ENCODE data around the gene UBE2O. TPM values are rescaled to one million over a fixed set of nuclear protein-coding genes. Genes with fewer than 3 reads are reported as not detected.
A peak's percentile ranks its signal among the peaks of the same experiment; 100 is the strongest.

UBE2O gene
- total RNA-seq, 3 donors from 2014 or later (not counting 1 experiment from before 2014, with no cell fraction given): 34.9 to 40.2 (median 37.7) TPM

GRCh38 chr17:76383546-76384221 lies 69.3 kb downstream of the UBE2O start:
- no peaks in the 10 kb centered on the region for H3K36me3 Mint-ChIP-seq
- peak; percentile 24 to 53 (median 36) for ATAC-seq
- H3K4me1 Mint-ChIP-seq: peaks cover 5 to 17% of the 10 kb centered on the region in 2 donors
- H3K9me3 Mint-ChIP-seq: no peaks in the 10 kb centered on the region
- peak; percentile 62 to 69 for DNase-seq
- peak overlapping the region; percentile 85 to 89 for H3K27ac Mint-ChIP-seq
- Histone ChIP-seq H3K9me3 (ENCODE audit: control insufficient read depth, insufficient read depth, low read length) (no peaks in the 10 kb centered on the region), H3K27me3 (ENCODE audit: control insufficient read depth, insufficient read depth, low read length) (peaks cover 5% of the 10 kb centered on the region), H3K27ac (ENCODE audit: low read length) (peak overlapping the region; percentile 45), H3K4me3 (ENCODE audit: low read length) (peak overlapping the region; percentile 53), H3K4me1 (ENCODE audit: control insufficient read depth, insufficient read depth, low read length) (peaks cover 35% of the 10 kb centered on the region), H3K36me3 (ENCODE audit: control insufficient read depth, insufficient read depth, low read length) (no peaks in the 10 kb centered on the region)
- H3K4me3 Mint-ChIP-seq: peak overlapping the region; percentile 96
- WGBS (ENCODE audit: insufficient coverage): under 1% methylated on average over 65 of the region's 65 CpGs
- intact Hi-C loops (cut with micrococcal nuclease): no loop called here
- no peaks in the 10 kb centered on the region for H3K27me3 Mint-ChIP-seq (ENCODE audit: low read depth in 2 of 2)
- TF ChIP-seq CTCF (IDR thresholded peaks at IDR 0.05): no peak

DNA sequence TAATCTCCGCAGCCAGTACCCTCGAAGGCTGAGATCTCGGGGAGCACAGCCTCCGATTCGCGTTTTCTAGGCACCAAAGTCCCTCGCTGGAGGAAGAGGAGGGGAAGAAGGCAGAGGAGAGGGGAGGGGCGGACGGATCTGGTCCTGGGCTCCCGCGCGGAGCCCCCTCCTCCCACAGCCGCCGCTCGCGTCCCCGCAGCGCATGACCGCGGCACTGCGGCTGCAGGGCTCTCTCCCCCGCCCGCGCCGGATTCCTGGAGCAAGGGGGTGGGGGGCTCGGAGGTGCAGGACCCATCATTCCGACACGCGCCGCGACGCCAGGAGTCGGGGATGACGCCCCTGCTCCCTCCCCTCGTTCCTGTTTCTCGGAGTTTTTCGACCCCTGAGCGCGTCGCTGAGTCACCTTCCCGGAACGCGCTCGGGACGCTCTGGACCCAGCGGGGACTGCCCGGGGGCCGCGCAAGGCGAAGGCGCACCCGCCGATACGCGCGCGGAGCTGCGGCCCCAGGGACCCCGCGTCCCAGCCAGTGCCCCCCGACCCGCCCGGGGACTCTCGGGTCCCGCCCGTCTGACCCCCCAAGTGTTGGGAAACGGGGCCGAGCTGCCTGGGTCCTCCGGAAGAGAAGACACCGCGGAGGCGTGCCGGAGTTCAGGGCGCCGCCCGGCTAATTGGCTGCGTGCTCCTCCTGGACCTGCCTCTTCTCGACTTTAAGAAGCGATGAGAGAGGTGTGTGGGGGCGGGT lies 70.0 kb downstream of the UBE2O start:
- under 1% methylated on average over 80 of the region's 80 CpGs for WGBS (ENCODE audit: insufficient coverage)
- H3K9me3 Mint-ChIP-seq: no peaks in the 10 kb centered on the region

GRCh38 chr17:76382351-76382802 lies 70.6 kb downstream of the UBE2O start:
- H3K4me3 Mint-ChIP-seq: peak overlapping the region; percentile 86
- ATAC-seq (no peak), DNase-seq (no peak)
- peak overlapping the region; percentile 53 for H3K4me3 ChIP-seq (ENCODE audit: low read length)
- H3K9me3 Mint-ChIP-seq: no peaks in the 10 kb centered on the region
- H3K27me3 Mint-ChIP-seq (ENCODE audit: low read depth in 2 of 2): no peaks in the 10 kb centered on the region
- no peak overlapping the region for H3K27ac ChIP-seq (ENCODE audit: low read length)
- H3K27ac Mint-ChIP-seq: peak overlapping the region in 1 of 2 donors; percentile 89
- H3K36me3 Mint-ChIP-seq: no peaks in the 10 kb centered on the region
- H3K36me3 ChIP-seq (ENCODE audit: control insufficient read depth, insufficient read depth, low read length): no peaks in the 10 kb centered on the region
- H3K4me1 Mint-ChIP-seq: peaks cover 5 to 17% of the 10 kb centered on the region in 2 donors
- H3K27me3 ChIP-seq (ENCODE audit: control insufficient read depth, insufficient read depth, low read length): peaks cover 5% of the 10 kb centered on the region
- peaks cover 32% of the 10 kb centered on the region for H3K4me1 ChIP-seq (ENCODE audit: control insufficient read depth, insufficient read depth, low read length)
- H3K9me3 ChIP-seq (ENCODE audit: control insufficient read depth, insufficient read depth, low read length): no peaks in the 10 kb centered on the region
- TF ChIP-seq CTCF (IDR thresholded peaks at IDR 0.05): no peak
- intact Hi-C loops (cut with micrococcal nuclease): no loop called here
- WGBS (ENCODE audit: insufficient coverage): 20% methylated on average over 21 of the region's 21 CpGs

More for the DNA sequence above, 70.0 kb downstream of the UBE2O start:
- peak in 1 of 2 donors; percentile 73 for DNase-seq
- peaks cover 5% of the 10 kb centered on the region for H3K27me3 ChIP-seq (ENCODE audit: control insufficient read depth, insufficient read depth, low read length)
- ATAC-seq: peak; percentile 45 to 71 (median 60)
- H3K9me3 ChIP-seq (ENCODE audit: control insufficient read depth, insufficient read depth, low read length): no peaks in the 10 kb centered on the region
- H3K27me3 Mint-ChIP-seq (ENCODE audit: low read depth in 2 of 2): no peaks in the 10 kb centered on the region
- peak overlapping the region; percentile 53 for H3K4me3 ChIP-seq (ENCODE audit: low read length)
- H3K36me3 Mint-ChIP-seq: no peaks in the 10 kb centered on the region
- H3K4me1 ChIP-seq (ENCODE audit: control insufficient read depth, insufficient read depth, low read length): peaks cover 34% of the 10 kb centered on the region
- H3K4me1 Mint-ChIP-seq: peaks cover 5 to 17% of the 10 kb centered on the region in 2 donors
- H3K27ac ChIP-seq (ENCODE audit: low read length): peak overlapping the region; percentile 45
- intact Hi-C loops (cut with micrococcal nuclease): no loop called here
- no peak for TF ChIP-seq CTCF (IDR thresholded peaks at IDR 0.05)
- H3K36me3 ChIP-seq (ENCODE audit: control insufficient read depth, insufficient read depth, low read length): no peaks in the 10 kb centered on the region
- peak overlapping the region; percentile 96 for H3K4me3 Mint-ChIP-seq
- peak overlapping the region; percentile 85 to 89 for H3K27ac Mint-ChIP-seq

Data from natural killer cell (primary cell).